Liver (tissue), 3 donors: Measurements from ENCODE around the gene LRRC27.

Source experiments
- EGR1 ChIP-seq, 2 donors: IDR thresholded peaks; 2 replicates each; pipeline ENCODE4 v1.6.1; 2016 to 2018; ENCODE audit warnings: antibody characterized with exemption in 2 of 2, low read depth in 2 of 2
- GABPA ChIP-seq, 2 donors: IDR thresholded peaks in 1 of 2; conservative IDR thresholded peaks in 1 of 2; 2 replicates each; pipeline ENCODE4 v1.6.1; 2016; ENCODE audit warnings: antibody characterized with exemption in 2 of 2, mild to moderate bottlenecking in 1 of 2, moderate library complexity in 1 of 2
- HNF4G ChIP-seq: IDR thresholded peaks from 2 replicates; pipeline ENCODE4 v1.6.1; 2016; ENCODE audit warnings: antibody characterized with exemption
- JUND ChIP-seq, 2 donors: IDR thresholded peaks; 2 replicates each; pipeline ENCODE4 v1.6.1; 2016; ENCODE audit warnings: antibody characterized with exemption in 2 of 2
- MAX ChIP-seq: IDR thresholded peaks from 2 replicates; pipeline ENCODE4 v1.6.1; 2016; ENCODE audit warnings: antibody characterized with exemption
- RAD21 ChIP-seq, 2 donors: IDR thresholded peaks; 2 replicates each; pipeline ENCODE4 v1.6.1; 2016; ENCODE audit warnings: antibody characterized with exemption in 2 of 2, mild to moderate bottlenecking in 2 of 2
- RXRA ChIP-seq, 2 donors: IDR thresholded peaks; 2 replicates each; pipeline ENCODE4 v1.6.1; 2017 to 2018; ENCODE audit warnings: antibody characterized with exemption in 2 of 2, mild to moderate bottlenecking in 1 of 2
- SP1 ChIP-seq: IDR thresholded peaks from 2 replicates; pipeline ENCODE4 v1.6.1; 2018; ENCODE audit warnings: antibody characterized with exemption, mild to moderate bottlenecking
- TAF1 ChIP-seq: conservative IDR thresholded peaks from 2 replicates; pipeline ENCODE4 v1.6.1; 2016; ENCODE audit warnings: antibody characterized with exemption, mild to moderate bottlenecking
- TF ChIP-seq, protein P1 (sequence below): fragments of 150-350 bp; IDR thresholded peaks from 2 replicates; pipeline ENCODE4 v1.5.1; 2017; ENCODE audit warnings: improper control_type of control experiment, low read depth, low read length; ENCODE audit not compliant: missing input control
- TF ChIP-seq, protein P2 (sequence below): IDR thresholded peaks from 2 replicates; pipeline ENCODE4 v1.6.1; 2016; ENCODE audit warnings: antibody characterized with exemption
- TF ChIP-seq, protein P3 (sequence below): IDR thresholded peaks from 2 replicates; pipeline ENCODE4 v1.6.1; 2016; ENCODE audit warnings: antibody characterized with exemption, mild to moderate bottlenecking
- donor health status: healthy.
- donor health status: healthy.

DNA sequence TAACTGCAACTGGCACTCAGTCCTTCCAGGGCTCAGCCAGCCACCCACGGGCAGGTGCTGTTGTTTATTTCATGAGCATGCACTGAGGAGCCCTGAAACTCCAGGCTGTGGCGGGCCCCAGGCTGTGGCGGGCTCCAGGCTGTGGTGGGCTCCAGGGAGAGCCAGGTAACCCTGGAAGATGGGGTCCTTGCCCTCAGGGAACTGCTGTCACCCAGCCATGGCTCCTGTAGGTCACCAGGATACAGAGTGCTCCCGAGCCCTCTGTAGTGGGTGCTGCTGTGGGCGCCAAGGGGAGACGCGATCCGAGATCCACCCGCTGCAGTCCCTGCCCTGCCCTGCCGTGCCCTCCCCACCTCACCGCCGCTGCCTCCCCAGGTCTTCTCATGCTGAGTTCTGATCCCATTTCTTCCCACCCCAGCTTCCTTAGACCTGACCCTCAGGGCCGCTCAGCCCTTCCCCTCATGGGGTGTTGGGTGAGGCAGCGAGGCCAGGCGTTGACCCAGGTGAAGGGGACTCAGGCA lies 29.6 kb downstream of the LRRC27 start:
- TF ChIP-seq, protein P1, sequence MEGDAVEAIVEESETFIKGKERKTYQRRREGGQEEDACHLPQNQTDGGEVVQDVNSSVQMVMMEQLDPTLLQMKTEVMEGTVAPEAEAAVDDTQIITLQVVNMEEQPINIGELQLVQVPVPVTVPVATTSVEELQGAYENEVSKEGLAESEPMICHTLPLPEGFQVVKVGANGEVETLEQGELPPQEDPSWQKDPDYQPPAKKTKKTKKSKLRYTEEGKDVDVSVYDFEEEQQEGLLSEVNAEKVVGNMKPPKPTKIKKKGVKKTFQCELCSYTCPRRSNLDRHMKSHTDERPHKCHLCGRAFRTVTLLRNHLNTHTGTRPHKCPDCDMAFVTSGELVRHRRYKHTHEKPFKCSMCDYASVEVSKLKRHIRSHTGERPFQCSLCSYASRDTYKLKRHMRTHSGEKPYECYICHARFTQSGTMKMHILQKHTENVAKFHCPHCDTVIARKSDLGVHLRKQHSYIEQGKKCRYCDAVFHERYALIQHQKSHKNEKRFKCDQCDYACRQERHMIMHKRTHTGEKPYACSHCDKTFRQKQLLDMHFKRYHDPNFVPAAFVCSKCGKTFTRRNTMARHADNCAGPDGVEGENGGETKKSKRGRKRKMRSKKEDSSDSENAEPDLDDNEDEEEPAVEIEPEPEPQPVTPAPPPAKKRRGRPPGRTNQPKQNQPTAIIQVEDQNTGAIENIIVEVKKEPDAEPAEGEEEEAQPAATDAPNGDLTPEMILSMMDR = no peak
- TF ChIP-seq EGR1 (IDR thresholded peaks at IDR 0.05; ENCODE audit: low read depth in 2 of 2) (no peak), MAX (no peak), GABPA (IDR thresholded peaks at IDR 0.05 in 1 of 2, conservative IDR thresholded peaks at IDR 0.05 in 1 of 2) (no peak), JUND (IDR thresholded peaks at IDR 0.05) (no peak), RAD21 (IDR thresholded peaks at IDR 0.05) (no peak), TAF1 (no peak), RXRA (IDR thresholded peaks at IDR 0.05) (no peak), SP1 (no peak), HNF4G (no peak)
- TF ChIP-seq, protein P2, sequence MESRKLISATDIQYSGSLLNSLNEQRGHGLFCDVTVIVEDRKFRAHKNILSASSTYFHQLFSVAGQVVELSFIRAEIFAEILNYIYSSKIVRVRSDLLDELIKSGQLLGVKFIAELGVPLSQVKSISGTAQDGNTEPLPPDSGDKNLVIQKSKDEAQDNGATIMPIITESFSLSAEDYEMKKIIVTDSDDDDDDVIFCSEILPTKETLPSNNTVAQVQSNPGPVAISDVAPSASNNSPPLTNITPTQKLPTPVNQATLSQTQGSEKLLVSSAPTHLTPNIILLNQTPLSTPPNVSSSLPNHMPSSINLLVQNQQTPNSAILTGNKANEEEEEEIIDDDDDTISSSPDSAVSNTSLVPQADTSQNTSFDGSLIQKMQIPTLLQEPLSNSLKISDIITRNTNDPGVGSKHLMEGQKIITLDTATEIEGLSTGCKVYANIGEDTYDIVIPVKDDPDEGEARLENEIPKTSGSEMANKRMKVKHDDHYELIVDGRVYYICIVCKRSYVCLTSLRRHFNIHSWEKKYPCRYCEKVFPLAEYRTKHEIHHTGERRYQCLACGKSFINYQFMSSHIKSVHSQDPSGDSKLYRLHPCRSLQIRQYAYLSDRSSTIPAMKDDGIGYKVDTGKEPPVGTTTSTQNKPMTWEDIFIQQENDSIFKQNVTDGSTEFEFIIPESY = no peak
- TF ChIP-seq, protein P3, sequence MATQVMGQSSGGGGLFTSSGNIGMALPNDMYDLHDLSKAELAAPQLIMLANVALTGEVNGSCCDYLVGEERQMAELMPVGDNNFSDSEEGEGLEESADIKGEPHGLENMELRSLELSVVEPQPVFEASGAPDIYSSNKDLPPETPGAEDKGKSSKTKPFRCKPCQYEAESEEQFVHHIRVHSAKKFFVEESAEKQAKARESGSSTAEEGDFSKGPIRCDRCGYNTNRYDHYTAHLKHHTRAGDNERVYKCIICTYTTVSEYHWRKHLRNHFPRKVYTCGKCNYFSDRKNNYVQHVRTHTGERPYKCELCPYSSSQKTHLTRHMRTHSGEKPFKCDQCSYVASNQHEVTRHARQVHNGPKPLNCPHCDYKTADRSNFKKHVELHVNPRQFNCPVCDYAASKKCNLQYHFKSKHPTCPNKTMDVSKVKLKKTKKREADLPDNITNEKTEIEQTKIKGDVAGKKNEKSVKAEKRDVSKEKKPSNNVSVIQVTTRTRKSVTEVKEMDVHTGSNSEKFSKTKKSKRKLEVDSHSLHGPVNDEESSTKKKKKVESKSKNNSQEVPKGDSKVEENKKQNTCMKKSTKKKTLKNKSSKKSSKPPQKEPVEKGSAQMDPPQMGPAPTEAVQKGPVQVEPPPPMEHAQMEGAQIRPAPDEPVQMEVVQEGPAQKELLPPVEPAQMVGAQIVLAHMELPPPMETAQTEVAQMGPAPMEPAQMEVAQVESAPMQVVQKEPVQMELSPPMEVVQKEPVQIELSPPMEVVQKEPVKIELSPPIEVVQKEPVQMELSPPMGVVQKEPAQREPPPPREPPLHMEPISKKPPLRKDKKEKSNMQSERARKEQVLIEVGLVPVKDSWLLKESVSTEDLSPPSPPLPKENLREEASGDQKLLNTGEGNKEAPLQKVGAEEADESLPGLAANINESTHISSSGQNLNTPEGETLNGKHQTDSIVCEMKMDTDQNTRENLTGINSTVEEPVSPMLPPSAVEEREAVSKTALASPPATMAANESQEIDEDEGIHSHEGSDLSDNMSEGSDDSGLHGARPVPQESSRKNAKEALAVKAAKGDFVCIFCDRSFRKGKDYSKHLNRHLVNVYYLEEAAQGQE = no peak
